Kidney (tissue), 14 donors: Measurements from ENCODE around the gene KRT73. TPM values are rescaled to one million over a fixed set of nuclear protein-coding genes. Genes with fewer than 3 reads are reported as not detected.

ENCODE experiments used
- DNase-seq, 5 donors: peaks; one replicate each; pipeline ENCODE4 v3.0.0-alpha.2; 2013 to 2020
- FAIRE-seq: peaks from 2 replicates; lab custom pipeline; 2012; peaks lifted over from hg19 to GRCh38; lab: Jason Lieb, UNC
- H3K27ac ChIP-seq, 2 donors: one replicate each; pipeline ENCODE4 v1.7.0; 2013; ENCODE audit warnings: low read depth in 2 of 2, low read length in 2 of 2, inconsistent platforms in 1 of 2
- H3K27me3 ChIP-seq: one replicate; pipeline ENCODE4 v1.7.1; 2013; ENCODE audit warnings: low read length, inconsistent platforms; ENCODE audit not compliant: control insufficient read depth, insufficient read depth
- H3K36me3 ChIP-seq, 3 donors: one replicate each; pipeline versions ENCODE4 v1.7.0 to v1.7.1; 2013; ENCODE audit warnings: low read length in 3 of 3, control low read depth in 1 of 3, inconsistent platforms in 1 of 3; ENCODE audit not compliant: insufficient read depth in 3 of 3, control insufficient read depth in 2 of 3
- H3K4me1 ChIP-seq, 3 donors: one replicate each; pipeline versions ENCODE4 v1.7.0 to v1.7.1; 2013; ENCODE audit warnings: low read length in 3 of 3, inconsistent platforms in 1 of 3, low read depth in 1 of 3; ENCODE audit not compliant: control insufficient read depth in 2 of 3, insufficient read depth in 2 of 3
- H3K4me3 ChIP-seq, 3 donors: one replicate each; pipeline versions ENCODE4 v1.7.0 to v1.8.1; 2013; ENCODE audit warnings: low read length in 3 of 3, control low read depth in 1 of 3, inconsistent platforms in 1 of 3
- H3K9ac ChIP-seq, 3 donors: one replicate each; pipeline versions ENCODE4 v1.7.0 to v1.7.1; 2013; ENCODE audit warnings: low read length in 3 of 3, control low read depth in 1 of 3, inconsistent platforms in 1 of 3
- H3K9me3 ChIP-seq, 3 donors: one replicate each; pipeline versions ENCODE4 v1.7.0 to v1.7.1; 2013; ENCODE audit warnings: low read length in 3 of 3, control low read depth in 1 of 3, inconsistent platforms in 1 of 3; ENCODE audit not compliant: control insufficient read depth in 2 of 3, insufficient read depth in 1 of 3
- CTCF ChIP-seq: IDR thresholded peaks from 3 replicates; pipeline ENCODE4 v1.5.1; 2012; ENCODE audit warnings: mild to moderate bottlenecking, moderate library complexity, borderline replicate concordance; ENCODE audit not compliant: insufficient read depth; ENCODE audit errors: extremely low read depth
- intact Hi-C: fragments of 100-400 bp; cut with DNase I; formaldehyde crosslinking; loops from one replicate; pipeline ENCODE4 v1.11.1; 2022
- polyA plus RNA-seq: library from polyadenylated mRNA; stranded (reverse); fragments of 350-450 nt; fragmentation: Illumina TruSeq; extraction: RNeasy Lipid Tissue Mini Kit (QIAGEN cat#74804); gene quantifications from one replicate; pipeline ENCODE4 v1.2.3, GENCODE V29; 2014; ENCODE audit warnings: low read depth, low replicate concordance; ENCODE audit not compliant: insufficient read depth
- total RNA-seq: library from RNA; stranded (reverse); fragmentation: NEBNext Ultra II Directional; extraction: Animal tissue kit (Norgen Biotek cat#: 25700); gene quantifications from one replicate; pipeline ENCODE4 v1.2.1, GENCODE V29; 2021
- donor health status: control.
- donor health status: control.
- donor health status: control.
- donor health status: control.
- donor health status: control.
- donor health status: DM: yes; HTN: yes; CAD: no.
- donor health status: Normal renal cell carcinoma (clear cell type).

The KRT73 gene
- total and polyA plus RNA-seq, 2 donors from 2014 or later, result not detected

GRCh38 chr12:52605542-52605941, 12.8 kb downstream of the KRT73 start:
- Histone ChIP-seq H3K9ac (no peak overlapping the region), H3K27me3 (peaks cover 16% of the 10 kb centered on the region), H3K36me3 (no peaks in the 10 kb centered on the region), H3K9me3 (no peaks in the 10 kb centered on the region), H3K27ac (no peak overlapping the region), H3K4me3 (no peak overlapping the region), H3K4me1 (no peaks in the 10 kb centered on the region)
- DNase-seq (no peak), FAIRE-seq (no peak)
- no peak for TF ChIP-seq CTCF
- intact Hi-C loops, result no loop called here

- FAIRE-seq (no peak), DNase-seq (peak in 2 of 5 donors; percentile 6 to 11)
- H3K36me3 ChIP-seq, result no peaks in the 10 kb centered on the region
- no peak for TF ChIP-seq CTCF
- H3K9me3 ChIP-seq, result no peaks in the 10 kb centered on the region
- no peaks in the 10 kb centered on the region for H3K4me1 ChIP-seq
- no peak overlapping the region for H3K4me3 ChIP-seq
- H3K9ac ChIP-seq, result no peak overlapping the region
- peaks cover 22% of the 10 kb centered on the region for H3K27me3 ChIP-seq
- H3K27ac ChIP-seq, result no peak overlapping the region
- intact Hi-C loops, result no loop called here
These were observed 13.5 kb downstream of the KRT73 start for GRCh38 chr12:52604859-52605258.

- Histone ChIP-seq H3K27ac (no peak overlapping the region), H3K27me3 (peaks cover 24% of the 10 kb centered on the region), H3K9ac (no peak overlapping the region), H3K36me3 (no peaks in the 10 kb centered on the region), H3K9me3 (no peaks in the 10 kb centered on the region), H3K4me3 (no peak overlapping the region), H3K4me1 (no peaks in the 10 kb centered on the region)
- peak in 1 of 5 donors; percentile 12 for DNase-seq
- TF ChIP-seq CTCF, result no peak
- intact Hi-C loops, result no loop called here
- no peak for FAIRE-seq
These were observed 15.0 kb downstream of the KRT73 start for GRCh38 chr12:52603314-52603713.

- Histone ChIP-seq H3K36me3 (no peaks in the 10 kb centered on the region), H3K27me3 (peaks cover 24% of the 10 kb centered on the region), H3K4me1 (no peaks in the 10 kb centered on the region), H3K9ac (no peak overlapping the region), H3K4me3 (no peak overlapping the region), H3K27ac (no peak overlapping the region), H3K9me3 (no peaks in the 10 kb centered on the region)
- DNase-seq, result peak in 2 of 5 donors; percentile 2 to 5
- no peak for FAIRE-seq
- intact Hi-C loops, result no loop called here
- no peak for TF ChIP-seq CTCF
These were observed 15.8 kb downstream of the KRT73 start for GRCh38 chr12:52602552-52602951.
